ENCODE results near the gene GNG8.

GNG8 gene

DNA sequence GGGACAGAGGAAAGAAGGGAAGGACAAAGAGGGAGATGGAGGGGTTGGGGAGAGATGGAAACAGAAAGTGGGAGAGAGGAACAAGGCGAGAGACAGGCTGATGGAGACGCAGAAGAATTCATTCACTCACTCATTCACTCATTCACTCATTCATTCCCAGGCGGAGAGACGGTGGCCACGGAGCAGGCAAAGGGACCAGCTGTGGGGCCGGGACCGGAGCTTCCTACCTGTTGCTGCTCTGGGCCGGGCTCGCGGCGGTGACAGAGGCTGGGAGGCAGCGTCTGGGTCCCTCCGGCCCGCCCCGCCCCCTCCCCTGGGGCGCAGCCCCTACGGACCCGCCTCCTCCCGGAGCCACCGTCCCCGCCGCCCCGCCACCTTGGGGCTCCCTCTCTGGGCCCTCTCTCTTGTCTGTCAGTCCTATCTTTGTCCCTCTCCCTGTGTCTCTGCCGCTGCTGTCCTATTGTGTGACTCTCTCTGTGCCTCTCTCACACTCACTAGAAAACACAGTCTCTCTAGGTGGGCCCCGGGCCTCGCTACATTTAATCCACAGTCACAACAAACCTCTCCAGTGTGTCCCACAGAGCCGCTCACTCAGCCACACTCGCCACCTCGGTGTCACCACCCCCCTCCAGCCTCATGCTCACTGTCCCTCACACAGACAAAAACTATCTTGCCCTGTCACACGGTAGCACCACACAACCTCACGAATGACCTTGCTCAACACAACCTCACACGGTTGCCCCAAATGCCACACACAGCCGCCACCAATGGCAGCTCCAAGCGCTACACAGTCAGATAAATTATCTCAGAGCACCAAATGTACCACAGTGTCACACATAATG, at the start of gene GNG8:
Gene GNG8, minus strand, starts transcription at position 283 of the 842 bp plus-strand sequence. CDS start 1,520 bp downstream, outside the sequence.
- DNase-seq = no peak

DNA sequence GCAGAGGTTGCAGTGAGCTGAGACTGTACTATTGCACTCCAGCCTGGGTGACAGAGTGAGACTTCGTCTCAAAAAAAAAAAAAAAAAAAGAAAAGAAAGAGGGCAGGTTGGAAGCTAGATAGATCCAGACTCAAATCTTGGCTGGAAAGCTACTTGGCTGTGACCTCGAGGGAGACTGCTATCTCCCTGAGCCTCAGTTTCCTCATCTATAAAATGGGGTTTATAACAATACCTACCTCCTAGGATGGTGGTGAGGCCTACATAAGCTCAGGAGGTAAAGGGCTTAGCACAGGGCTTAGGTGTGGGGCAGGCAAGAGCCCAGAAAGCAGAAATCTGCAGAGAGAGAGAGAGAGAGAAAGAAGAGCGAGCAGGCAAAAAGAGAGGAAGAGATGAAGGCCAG, 49.2 kb upstream of the GNG8 start:
- no peak for DNase-seq

DNA sequence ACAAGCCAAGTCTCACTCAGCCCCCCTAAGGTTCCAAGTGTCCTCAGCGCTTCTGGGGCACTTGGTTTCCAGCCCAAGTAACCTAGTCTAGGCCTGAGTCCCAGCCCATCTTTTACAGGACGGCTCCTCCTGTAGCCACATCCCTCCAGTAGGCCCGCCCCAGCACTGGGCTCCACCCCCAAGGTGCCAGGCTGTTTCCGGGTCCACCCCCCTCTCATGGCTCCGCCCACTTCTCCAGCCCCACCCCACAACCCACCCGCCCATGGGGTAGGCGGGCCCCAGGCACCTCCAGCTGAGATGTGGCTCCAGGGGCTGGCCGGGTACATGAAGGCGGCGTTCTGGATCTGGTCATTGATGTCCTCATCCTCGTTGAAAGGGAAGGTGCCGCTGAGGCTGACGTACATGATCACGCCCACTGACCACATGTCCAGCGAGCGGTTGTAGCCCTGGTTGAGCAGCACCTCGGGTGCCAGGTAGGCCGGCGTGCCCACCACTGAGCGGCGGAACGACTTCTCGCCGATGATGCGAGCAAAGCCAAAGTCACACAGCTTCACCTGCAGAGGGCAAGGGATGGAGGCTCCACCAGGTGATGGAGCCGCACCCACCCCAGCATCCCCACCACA, 42.2 kb upstream of the GNG8 start:
- DNase-seq = no peak

DNA sequence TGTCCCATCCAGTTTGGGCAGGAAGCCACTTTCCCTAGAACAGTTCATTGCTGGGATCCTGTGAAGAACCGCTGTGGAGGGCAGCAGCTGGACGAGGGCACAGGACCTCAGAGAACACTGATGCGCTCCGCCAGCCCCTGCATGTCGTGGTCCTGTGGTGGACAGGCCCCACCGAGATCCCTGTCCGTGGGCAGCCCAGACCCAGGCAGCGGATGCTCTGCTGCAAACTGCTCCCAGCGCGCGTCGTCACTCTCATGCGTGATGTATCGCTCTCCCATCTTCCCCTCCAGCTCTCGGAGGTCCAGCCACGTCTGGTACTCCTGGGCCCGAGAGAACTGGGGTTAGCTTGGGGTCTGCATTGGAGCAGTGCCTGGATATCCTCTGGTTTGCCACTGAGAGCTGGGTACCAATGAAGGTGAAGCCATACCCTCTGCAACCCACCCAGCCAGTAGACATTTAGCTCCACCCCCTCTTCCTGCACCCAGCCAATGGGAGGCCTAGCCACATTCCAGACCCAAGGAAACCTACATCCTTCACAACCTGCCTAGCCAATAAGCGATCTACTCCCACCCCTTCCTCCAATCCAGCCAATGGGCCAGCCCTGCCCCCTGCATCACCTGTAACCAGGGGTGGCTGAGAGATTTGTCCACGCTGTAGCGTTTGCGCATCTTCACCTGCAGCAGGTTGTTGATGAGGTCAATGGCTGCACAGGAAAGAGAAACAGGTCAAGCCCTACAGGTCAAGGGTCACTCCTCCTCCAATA, 38.6 kb upstream of the GNG8 start:
- no peak for DNase-seq

DNA sequence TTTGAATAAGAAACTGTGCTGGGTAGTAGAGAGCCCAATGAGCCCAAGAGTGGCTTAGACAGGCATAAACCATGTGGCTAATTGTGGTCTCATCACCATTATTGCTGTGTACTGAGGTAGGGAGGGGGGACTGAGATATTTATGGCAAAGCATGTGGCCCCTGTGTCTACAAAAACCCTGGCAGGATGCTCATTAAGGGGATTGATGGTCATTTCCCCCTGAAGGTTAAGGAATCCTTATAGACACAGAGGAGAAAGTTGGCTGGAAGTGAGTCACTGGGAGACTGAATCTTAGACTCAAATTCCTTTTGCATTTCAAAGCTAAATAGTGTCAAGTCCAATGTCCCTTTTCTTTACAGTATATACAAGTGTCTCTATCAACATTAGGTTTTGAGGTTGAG, 34.8 kb upstream of the GNG8 start:
- DNase-seq = no peak

DNA sequence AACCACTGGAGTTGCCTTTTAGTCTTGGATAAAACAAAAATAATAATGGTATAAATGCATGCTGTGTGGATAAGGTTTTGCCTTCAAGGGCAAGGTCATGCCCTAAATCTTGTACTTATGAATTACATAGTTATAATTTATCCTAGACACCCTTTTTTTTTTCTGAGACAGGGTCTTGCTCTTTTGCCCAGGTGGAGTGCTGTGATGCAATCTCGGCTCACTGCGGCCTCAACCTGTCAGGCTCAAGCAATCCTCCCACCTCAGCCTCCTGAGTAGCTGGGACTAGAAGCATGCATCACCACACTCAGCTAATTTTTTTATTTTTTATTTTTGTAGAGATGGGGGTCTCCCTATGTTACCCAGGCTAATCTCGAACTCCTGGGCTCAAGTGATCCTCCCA, 32.7 kb upstream of the GNG8 start:
- no peak for DNase-seq

DNA sequence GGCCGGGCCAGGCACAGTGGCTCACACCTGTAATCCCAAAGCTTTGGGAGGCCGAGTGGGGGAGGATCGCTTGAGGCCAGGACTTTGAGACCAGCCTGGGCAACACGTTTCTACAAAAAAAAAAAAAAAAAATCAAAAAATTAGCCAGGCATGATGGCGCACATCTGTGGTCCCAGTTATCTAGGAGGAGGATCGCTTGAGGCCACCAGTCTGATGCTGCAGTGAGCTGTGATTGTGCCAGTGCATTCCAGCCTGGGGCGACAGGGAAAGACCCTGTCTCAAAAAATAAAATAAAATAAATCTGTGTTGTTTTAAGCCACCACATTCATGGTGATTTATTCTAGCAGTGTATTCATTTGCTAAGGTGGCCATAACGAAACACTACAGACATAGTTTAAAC, 29.1 kb upstream of the GNG8 start:
- no peak for DNase-seq

DNA sequence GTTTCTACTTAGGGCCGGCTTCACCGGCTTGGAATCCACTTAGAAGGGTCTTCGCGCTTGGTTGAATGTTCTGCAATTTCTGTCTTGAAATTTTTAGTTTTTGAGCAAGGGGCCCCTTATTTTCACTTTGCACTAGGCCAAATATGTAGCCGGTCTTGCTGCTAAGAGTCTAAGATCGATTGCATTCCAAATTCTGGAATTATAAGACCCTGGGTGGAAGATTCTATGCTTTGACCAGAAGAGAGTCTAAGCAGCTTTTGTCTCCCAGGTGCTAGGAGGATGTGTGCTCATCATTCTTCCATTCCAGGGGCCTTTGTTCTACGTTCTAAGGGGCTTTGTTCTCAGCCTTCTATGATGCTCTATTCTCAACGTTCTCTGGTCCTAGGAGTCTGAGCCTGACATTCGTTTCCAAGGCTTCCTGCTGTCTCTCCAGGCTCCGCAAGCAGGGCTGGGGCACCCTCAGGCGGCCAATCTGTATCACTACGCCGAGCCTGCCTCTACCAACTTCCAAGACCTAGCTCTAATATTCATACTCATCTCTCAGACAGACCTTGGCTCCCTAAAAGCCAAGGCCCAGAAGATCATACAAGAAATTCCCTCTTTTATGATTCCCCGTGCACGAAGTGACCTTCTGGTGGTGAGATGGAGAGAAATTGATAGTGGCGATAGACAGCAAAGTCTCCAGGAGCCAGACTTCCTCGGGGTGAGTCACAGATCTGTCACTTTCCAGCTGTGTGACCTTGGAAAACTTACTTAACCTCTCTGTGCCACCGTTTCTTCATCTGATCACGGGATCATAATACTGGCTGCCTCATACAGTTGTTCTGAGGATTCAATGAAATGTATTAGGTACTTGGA, 26.0 kb upstream of the GNG8 start:
- DNase-seq = peak in 1 of 2 experiments; percentile 74

DNA sequence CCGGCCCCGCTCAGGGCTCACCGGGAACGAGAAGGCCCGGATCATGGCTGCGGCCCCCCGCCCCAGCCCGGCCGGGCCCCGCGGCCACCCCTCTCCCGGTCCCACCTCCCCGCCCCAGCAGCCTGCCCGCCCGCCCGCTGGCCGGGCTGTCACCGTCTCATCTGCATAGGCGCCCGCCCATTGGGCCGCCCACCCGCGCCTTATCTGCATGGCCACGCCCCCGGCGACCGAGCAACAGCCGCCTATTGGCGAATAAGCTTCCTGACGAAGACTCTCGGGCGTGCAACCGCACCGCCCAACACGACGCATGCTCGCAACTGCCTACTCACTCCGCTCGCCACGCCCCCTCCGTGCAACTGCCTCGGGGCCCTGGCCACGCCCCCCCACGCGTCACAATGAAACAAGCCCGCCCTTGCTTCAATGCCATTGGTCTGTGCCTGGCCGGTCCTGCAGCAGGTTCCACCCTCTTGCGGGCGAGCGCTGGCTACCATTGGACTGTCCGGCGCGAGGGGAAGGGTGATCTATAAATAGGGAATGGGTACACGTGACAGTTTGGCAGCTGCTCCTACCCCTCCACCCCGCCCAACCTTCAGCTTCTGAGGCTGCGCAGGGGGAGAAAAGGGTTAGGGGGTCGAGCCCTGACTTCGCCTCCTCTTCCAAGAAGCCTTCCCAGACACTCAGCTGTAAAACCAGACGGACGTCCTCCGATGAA, 25.2 kb upstream of the GNG8 start, which contains the start of gene DACT3:
Gene DACT3, minus strand, starts transcription at position 163 of the 712 bp plus-strand sequence. Its CDS starts 118 bp downstream, at position 45.
- peak; percentile 100 for DNase-seq

DNA sequence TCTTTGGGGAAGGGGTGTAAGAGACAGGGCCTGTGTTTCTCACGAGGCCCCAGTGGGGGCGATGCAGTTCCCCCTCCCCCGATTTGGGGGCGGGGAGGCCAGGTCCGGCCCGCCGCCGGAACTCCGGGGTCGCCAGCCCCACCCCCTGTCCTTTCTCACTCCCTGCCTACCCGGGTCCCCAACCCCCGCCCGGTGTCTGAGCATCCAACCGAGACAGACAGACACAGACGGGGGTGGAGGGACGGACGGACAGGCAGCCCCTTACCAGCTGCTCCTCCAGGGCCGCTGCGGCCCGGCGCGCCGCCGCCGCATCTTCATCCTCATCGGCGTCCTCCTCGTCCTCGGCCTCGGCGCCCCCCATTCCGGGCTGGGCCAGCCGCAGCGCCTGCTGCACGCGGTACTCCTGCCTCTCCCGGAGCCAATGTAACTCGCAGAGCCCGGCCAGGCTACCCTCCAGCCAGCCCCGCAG, 24.6 kb upstream of the GNG8 start:
- no peak for DNase-seq

DNA sequence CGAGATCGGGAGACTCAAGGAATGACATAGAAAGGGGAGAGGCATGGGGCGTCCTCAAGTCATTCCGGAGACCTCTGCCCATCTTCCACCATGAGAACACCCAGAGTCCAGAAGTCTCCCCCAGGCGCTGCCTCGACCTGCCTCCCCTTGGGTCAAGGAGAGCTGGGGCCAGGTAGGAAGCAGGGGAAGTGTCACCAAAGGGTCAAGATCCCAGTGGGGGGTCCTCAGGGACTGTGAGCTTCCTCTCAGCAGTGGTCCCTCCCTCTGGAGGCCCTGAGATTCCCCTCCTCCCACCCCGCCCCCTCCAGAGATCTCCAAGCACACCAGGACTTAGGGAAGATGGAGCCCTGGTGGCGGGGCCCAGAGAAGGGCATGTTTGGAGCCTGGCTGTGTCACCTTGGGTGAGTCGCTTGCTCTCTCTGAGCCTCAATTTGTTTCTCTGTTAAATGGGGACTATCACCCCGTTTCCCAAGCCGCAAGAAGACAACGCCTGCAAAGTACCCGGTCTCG, 24.1 kb upstream of the GNG8 start:
- DNase-seq = no peak

DNA sequence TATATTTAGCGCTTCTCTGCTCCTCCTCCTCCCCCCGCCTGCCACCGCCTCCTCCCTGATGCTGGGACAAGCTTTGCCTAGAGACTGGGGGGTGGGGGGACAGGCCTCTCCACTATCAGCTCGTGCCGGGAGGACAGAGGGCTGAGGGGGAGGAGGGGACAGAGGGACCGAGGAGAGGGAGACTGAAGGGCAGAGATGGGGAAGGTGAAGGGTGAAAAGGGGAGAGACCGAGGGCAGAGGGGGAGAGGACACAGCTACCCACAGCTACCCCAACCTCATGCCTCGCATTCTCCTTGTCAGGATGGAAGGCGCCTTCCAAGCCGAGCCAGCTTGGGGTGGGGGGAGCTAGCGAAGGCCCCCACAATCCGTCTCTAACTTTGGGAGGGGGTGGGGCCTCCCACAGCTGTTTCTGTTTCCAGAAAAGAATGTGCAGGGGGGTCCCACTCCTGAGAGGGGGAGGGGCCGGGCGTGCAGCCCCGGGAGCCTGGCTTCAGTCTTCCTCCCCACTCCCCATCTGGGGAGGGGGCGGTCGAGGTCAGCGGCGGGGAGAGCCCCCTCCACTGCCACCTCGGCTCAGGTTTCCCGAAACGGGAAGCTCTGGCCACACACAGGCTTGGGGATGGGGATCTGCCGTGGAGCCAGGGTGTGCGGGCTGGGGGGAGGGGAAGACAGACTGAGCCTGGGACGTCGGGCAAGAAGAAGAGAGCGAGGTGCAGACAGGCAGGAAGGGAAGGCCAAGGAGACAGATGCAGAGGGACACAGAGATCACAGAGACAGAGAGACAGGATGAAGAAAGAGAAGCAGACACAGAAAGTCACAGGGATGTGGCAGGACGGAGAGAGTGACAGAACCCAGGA, 23.4 kb upstream of the GNG8 start:
- DNase-seq = no peak

DNA sequence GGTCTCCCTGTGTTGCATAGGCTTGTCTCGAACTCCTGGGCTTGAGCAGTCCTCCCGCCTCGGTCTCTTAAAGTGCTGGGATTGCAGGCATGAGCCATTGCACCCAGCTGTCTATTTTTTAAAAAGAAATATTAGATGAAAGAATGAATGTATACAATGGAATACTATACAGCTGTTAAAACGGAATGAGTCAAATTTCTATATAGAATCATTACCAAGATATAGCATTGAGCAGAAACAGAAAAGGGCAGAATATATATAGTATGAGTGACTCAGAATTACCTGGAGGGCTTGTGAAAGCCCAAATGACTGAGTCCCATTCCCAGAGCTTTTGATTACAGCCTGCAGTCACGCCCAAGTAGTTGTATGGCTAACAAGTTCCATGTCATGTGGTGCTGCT, 20.5 kb upstream of the GNG8 start:
- DNase-seq = no peak

DNA sequence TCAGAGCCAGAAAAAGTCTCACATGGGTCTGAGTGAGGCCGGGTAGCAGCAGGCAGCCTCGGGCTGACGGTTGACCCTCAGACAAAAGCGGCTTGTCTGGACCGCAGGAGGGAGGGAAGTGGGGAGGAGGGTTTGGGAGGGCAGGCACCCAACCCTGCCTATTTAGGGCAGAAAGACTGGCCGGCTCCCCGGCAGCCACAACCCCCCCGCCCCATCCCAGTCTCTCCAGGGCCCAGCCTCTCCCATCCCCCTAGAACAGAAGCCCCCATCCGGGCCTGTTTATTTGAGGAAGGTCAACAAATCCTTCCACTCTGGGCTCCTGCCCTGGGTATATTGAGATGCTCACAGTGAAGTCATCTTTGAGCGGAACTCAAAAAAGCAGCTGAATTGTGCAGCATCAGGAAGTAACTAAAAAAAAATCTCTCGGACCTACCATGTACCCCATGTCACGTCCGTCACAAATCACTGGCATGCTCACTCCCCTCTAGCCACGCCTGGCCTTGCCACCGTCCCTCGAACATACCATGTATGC, 18.7 kb upstream of the GNG8 start:
- no peak for DNase-seq

DNA sequence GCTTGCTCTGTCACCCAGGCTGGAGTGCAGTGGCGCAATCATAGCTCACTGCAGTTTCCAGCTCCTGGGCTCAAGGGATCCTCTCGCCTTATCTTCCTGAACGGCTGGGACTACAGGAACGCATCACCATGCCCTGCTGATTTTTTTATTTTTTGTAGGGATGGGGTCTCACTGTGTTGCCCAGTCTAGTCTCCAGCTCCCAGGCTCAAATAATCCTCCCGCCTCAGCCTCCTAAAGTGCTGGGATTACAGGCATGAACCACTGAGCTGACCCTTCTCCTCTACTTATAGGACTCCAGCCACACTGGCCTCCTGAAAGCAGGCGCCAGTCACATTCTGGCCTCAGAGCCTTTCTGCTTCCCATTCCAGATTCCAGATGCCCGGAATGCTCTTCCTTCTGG, 14.4 kb upstream of the GNG8 start:
- no peak for DNase-seq

DNA sequence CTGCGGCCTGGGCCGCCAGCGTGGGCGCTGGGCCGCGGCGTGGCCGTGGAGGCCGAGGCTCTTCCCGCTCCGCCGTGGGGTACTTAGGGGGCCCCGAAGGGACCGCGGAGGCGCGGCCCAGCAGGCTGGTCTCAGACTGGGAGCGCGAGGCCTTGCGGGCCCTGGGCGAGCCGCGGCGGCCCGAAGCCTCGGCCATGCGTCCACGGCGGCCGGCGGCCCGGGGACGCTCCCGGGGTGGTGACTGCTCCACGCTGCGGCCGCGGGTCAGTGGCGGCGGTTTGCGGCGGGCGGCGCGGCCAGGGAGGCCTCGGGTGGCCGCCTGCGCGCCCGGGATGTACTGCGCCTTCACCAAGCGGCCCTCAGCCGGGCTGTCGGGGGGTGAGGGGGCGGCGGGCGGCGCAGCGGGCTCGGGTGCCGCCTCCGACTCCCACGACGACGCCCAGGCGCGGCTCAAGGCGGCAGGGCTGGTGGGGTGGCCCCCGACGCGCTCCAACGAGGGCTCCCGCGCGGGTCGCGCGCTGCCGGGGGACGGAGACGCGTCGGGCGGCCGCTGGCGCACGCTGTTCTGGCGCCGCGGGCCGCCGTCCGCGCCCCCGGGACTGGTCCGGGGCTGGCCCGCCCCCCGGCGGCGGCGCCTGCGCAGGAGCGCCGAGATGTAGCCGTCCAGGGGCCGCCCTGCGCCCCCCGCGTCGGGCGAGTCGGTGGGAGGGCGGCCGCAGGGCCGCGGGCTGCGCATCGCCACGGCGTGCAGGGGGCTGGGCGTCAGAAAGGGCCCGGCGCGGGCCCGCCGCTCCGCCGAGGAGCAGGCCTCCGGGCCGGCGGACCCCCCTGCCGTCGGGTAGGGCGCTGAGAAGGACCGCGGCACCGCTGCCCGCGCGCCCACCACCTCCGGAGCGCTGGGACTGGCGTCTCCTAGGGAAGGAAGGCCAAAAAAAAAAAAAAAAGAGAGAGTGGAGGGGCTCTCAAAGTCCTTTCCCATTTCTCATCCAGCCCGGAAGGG, 13.3 kb upstream of the GNG8 start:
- no peak for DNase-seq

DNA sequence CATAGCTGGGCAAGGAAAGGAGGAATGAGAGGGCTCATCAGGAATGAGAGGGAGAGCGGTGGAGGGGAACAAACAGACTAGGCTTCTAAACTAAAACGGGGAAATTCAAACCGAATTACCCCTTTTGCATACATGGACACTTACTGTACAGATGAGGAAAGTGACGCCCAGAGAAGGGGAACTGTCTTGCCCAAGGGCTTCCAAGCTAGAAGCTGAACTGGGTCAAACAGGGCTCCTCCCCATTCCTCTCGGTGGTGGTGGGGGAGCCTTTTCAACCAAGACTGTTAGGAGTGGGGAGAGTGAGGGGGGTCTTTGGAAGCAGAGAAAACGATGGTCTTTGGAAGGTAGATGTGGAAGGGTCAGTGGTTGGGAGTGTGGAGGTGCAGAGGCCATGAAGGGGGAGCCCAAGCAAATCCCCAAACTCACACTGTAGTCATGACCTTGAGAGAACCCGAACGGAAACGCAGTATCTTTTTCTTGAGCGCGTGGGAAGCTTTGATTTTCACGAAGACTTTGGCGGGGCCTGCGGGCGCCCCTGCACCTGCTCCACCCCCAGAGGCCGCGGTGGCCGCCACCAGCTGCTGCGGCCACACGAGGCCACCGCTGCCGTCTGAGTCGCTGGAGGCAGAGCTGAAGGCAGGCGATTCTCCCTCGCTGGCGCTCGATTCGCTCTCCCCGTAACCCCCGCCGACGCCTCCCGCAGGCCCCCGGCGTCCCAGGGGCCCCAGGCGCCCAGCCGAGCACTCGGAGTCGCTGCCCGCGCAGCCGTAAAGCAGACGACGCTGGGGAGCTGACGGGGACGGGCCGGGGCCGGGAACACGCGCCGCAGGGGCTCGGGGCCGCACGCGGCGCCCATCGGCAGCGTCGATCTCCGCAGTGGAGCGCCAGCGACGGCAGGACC, 12.3 kb upstream of the GNG8 start:
- no peak for DNase-seq

DNA sequence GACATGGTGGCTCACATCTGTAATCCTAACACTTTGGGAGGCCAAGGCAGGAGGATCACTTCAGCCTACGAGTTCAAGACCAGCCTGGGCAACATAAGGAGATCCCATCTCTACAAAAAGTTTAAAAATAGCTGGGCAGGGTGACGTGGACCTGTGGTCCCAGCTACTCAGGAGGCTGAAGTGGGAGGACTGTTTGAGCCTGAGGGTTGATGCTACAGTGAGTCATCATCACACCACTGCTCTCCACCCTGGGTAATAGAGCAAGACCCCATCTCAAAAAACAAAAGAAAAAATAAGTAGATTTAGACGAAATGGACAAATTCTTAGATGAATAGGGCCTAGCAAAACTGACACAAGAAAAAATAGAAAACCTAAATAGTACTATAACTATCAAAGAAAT, 10.4 kb upstream of the GNG8 start:
- no peak for DNase-seq

All from cerebellar nuclear complex (tissue), 1 donor.